ENCODE results near the gene TGFBR1.

TGFBR1 gene

DNA sequence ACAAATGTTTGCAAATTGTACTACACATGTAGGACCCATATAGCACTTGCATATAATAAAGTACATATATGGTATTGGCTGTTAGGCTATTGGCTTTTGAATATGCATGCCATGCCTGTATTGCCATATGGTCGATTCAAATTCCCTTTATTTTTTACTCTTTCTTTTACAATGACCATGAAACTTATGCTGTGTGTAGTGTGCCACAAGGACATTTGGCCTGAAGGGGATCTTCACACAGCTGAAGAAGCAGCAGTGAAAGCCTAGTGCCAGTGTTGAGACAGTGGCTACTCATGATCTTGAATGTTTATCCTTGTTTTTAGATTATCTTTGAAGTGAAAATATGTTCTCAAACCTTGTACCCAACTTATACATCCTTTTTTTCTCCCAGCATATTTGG is 20.5 kb downstream of the TGFBR1 start:
- DNase-seq (ENCODE audit: low read depth), result no peak
- H3K4me3 ChIP-seq (ENCODE audit: low read depth, low read length), result no peak overlapping the region
- TF ChIP-seq, protein P1, sequence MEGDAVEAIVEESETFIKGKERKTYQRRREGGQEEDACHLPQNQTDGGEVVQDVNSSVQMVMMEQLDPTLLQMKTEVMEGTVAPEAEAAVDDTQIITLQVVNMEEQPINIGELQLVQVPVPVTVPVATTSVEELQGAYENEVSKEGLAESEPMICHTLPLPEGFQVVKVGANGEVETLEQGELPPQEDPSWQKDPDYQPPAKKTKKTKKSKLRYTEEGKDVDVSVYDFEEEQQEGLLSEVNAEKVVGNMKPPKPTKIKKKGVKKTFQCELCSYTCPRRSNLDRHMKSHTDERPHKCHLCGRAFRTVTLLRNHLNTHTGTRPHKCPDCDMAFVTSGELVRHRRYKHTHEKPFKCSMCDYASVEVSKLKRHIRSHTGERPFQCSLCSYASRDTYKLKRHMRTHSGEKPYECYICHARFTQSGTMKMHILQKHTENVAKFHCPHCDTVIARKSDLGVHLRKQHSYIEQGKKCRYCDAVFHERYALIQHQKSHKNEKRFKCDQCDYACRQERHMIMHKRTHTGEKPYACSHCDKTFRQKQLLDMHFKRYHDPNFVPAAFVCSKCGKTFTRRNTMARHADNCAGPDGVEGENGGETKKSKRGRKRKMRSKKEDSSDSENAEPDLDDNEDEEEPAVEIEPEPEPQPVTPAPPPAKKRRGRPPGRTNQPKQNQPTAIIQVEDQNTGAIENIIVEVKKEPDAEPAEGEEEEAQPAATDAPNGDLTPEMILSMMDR (conservative IDR thresholded peaks at IDR 0.05; ENCODE audit: low read depth, low read length), result no peak

DNA sequence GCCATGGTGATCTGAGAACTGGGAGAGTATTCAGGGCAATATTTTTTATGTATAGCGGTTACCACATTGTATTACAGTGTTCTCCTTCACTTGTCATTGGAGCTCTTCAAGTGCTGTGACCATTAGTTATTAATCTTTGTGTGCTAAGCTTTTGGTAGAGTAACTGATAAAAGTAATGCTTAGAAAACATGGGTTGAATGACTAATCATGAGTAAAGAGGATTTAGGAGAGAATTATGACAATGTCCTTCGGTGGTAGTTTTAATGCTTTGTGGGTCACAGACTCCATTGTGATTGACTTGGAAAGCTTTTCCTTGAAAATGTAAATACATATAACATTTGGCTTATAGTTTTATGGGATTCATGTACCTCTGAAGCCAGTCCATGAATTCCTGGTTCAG is 21.4 kb downstream of the TGFBR1 start:
- TF ChIP-seq, protein P1 (conservative IDR thresholded peaks at IDR 0.05; ENCODE audit: low read depth, low read length), result no peak
- DNase-seq (ENCODE audit: low read depth), result no peak
- no peak overlapping the region for H3K4me3 ChIP-seq (ENCODE audit: low read depth, low read length)

DNA sequence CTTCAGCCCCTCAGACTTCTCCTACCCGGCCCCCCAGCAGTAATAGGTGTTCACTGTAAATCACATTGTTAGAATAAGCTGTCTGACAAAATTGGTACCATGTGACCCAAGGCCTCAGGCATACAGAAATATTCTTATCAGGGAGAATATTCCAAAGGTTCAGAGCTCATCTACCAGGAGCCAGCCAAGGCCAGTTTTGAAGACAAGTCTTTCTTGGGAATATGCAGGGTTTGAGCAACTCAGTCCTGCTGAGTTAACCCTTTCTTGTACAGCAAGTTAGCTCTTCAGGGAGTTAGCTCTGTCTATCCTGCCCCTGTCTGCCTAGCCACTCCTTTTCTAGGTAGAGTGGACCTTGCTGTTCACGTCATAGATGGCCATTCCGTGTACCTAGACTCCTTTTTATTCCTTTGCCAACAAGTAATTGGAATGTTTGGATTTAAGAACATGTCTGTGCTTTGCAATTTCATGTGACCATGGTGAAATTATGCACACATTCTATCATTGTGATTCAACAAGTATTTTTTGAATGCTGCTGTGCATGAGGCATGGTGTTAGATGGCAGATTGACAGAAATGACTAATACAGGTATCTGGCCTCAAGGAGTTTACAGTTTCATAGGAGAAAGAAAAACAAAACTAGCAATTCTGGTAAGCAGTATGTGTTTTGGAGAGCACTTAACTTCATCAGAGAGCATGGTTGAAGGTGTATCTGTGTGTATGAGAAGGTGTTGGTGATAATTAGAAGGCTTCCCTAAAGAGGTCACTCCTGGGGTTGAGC is 22.6 kb downstream of the TGFBR1 start:
- DNase-seq (ENCODE audit: low read depth), result peak; percentile 85
- TF ChIP-seq, protein P1 (conservative IDR thresholded peaks at IDR 0.05; ENCODE audit: low read depth, low read length), result no peak
- no peak overlapping the region for H3K4me3 ChIP-seq (ENCODE audit: low read depth, low read length)

DNA sequence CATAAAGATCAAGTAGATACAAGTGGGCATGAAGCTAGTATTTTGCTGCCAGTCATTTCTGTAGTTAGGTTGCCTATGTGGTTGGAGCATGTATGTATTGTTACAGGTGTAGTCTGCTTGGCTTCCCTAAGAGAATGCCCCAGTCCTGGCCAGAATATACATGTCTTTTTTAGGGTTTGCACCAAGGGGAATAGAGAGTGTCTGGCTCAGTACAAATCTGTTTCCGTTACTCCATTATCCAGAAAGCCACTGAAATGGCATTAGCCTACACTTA is 23.2 kb downstream of the TGFBR1 start:
- DNase-seq (ENCODE audit: low read depth), result no peak
- TF ChIP-seq, protein P1 (conservative IDR thresholded peaks at IDR 0.05; ENCODE audit: low read depth, low read length), result no peak
- no peak overlapping the region for H3K4me3 ChIP-seq (ENCODE audit: low read depth, low read length)

DNA sequence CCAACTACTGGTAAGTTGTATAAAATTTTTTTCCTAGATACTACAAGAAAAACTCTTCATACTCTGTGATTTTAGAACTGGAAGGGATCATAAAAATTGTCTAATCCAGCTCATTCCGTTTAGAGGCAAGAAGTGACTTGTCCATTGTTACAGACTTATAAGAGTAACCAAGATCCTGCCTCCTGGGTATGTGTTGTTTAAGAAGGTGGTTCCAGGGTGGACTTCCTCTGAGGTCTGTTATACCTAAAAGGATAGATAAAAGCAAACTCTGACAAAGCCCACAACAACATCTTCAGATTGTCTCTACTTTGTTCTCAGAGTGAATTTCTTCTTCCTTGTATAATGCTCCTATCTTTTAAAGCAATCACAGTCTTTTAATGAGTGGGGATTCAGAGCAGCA is 24.2 kb downstream of the TGFBR1 start:
- no peak overlapping the region for H3K4me3 ChIP-seq (ENCODE audit: low read depth, low read length)
- DNase-seq (ENCODE audit: low read depth), result no peak
- TF ChIP-seq, protein P1 (conservative IDR thresholded peaks at IDR 0.05; ENCODE audit: low read depth, low read length), result no peak

DNA sequence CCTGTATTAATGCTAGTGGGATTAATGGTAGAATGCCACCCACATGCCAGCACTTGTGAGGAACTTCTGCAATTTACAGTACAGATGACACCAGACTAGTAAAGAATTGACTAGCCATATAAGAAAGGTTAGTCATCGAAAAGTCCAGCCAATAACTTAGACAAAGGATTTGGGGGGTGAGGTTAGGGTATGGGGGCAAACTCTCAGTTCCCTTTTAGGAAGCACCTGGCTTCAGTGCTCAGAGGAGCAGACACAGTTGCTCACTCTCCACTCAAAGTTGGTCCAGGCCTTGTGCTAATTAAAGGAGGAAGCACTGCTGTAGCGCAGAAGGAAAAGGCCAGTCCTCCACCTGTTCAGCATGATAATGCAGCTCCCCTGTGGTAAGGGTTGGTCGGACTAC is 25.2 kb downstream of the TGFBR1 start:
- no peak for DNase-seq (ENCODE audit: low read depth)
- H3K4me3 ChIP-seq (ENCODE audit: low read depth, low read length), result no peak overlapping the region
- TF ChIP-seq, protein P1 (conservative IDR thresholded peaks at IDR 0.05; ENCODE audit: low read depth, low read length), result no peak

DNA sequence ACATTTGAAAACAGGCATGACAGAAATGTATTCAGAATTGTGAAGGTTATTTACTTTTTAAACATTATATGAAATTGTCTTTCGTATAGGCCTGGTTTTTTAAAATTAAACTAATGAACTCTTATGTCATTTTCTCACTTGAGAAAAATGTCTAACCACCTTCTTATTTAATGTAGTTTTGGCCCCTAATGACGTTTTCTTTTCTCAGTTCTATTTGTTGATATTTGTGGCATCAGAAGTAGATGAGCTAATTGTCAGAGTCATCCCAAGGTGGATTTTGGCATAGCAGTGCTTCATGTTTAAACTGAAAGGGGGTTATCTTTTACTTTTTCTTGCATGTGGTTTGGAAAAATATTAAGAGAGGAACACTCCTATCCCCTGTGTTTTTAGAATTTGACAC is 28.2 kb downstream of the TGFBR1 start:
- H3K4me3 ChIP-seq (ENCODE audit: low read depth, low read length), result no peak overlapping the region
- no peak for DNase-seq (ENCODE audit: low read depth)
- TF ChIP-seq, protein P1 (conservative IDR thresholded peaks at IDR 0.05; ENCODE audit: low read depth, low read length), result no peak
